ENCODE data around the gene ERAS. TPM values are rescaled to one million over a fixed set of nuclear protein-coding genes. Genes with fewer than 3 reads are reported as not detected.

Gene ERAS
- total RNA-seq, 1 experiment from 2014 or later: not detected

DNA sequence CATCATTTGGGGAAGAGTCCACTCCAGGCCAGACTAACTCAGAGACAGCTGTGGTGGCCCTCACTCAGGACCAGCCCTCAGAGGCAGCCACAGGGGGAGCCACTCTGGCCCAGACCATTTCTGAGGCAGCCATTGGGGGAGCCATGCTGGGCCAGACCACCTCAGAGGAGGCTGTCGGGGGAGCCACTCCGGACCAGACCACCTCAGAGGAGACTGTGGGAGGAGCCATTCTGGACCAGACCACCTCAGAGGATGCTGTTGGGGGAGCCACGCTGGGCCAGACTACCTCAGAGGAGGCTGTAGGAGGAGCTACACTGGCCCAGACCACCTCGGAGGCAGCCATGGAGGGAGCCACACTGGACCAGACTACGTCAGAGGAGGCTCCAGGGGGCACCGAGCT lies 3.3 kb upstream of the ERAS start:
- ChIA-PET CTCF (no interaction called here), POLR2A (ENCODE audit: unreplicated experiment) (no interaction called here)
- H3K4me1 ChIP-seq (ENCODE audit: insufficient read depth, low read length): no peaks in the 10 kb centered on the region
- no peak overlapping the region for H3K9ac ChIP-seq (ENCODE audit: low read length)
- no peaks in the 10 kb centered on the region for H3K9me2 ChIP-seq (replicated peaks; ENCODE audit: low read length)
- no peak overlapping the region for H3K4me3 ChIP-seq (ENCODE audit: low read length)
- intact Hi-C loops (cut with micrococcal nuclease): no loop called here
- no peak for DNase-seq
- H4K20me1 ChIP-seq (ENCODE audit: low read length): no peaks in the 10 kb centered on the region
- ATAC-seq: no peak
- BruUV-seq (replicated peaks): TSS peak; percentile 53
- TF ChIP-seq EZH2 (IDR thresholded peaks at IDR 0.05; ENCODE audit: low read length, unreplicated experiment) (no peak), EZH2phosphoT487 (IDR thresholded peaks at IDR 0.05; ENCODE audit: borderline replicate concordance, low read length) (no peak), CTCF (conservative IDR thresholded peaks at IDR 0.05; ENCODE audit: low read depth, low read length) (no peak)
- H2AFZ ChIP-seq (ENCODE audit: low read length): no peak overlapping the region
- H3K27ac ChIP-seq (ENCODE audit: low read length): no peak overlapping the region
- H3K4me2 ChIP-seq (ENCODE audit: low read length): no peak overlapping the region
- no peaks in the 10 kb centered on the region for H3K9me3 ChIP-seq (ENCODE audit: low read length)
- H3K36me3 ChIP-seq (ENCODE audit: low read depth, low read length): no peaks in the 10 kb centered on the region
- H3K27me3 ChIP-seq (ENCODE audit: low read length): no peaks in the 10 kb centered on the region
- H3F3A ChIP-seq (ENCODE audit: low read length, unreplicated experiment): no peaks in the 10 kb centered on the region
- H3K79me2 ChIP-seq (ENCODE audit: low read length): no peaks in the 10 kb centered on the region

DNA sequence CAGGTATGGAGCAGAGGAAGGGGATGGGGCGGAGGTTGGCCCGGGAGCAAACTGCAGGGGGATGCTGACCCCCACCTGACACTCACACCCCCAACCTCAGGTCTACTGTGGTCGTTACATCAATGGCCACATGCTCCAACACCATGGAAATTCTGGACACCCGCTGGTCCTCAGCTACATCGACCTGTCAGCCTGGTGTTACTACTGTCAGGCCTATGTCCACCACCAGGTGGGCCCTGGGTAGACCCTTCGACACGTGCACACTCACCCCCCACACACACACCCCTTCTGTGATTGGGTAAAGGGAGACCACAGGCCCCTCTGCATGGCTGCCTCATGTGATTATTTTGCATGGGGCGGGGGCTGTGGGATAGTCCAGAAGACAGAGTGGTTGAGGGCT lies 2.2 kb upstream of the ERAS start:
- no peaks in the 10 kb centered on the region for H3K9me2 ChIP-seq (replicated peaks; ENCODE audit: low read length)
- intact Hi-C loops (cut with micrococcal nuclease): no loop called here
- H3K36me3 ChIP-seq (ENCODE audit: low read depth, low read length): no peaks in the 10 kb centered on the region
- ChIA-PET POLR2A (ENCODE audit: unreplicated experiment) (no interaction called here), CTCF (no interaction called here)
- H3K27ac ChIP-seq (ENCODE audit: low read length): no peak overlapping the region
- DNase-seq (no peak), ATAC-seq (no peak)
- H3K9ac ChIP-seq (ENCODE audit: low read length): no peak overlapping the region
- no peaks in the 10 kb centered on the region for H4K20me1 ChIP-seq (ENCODE audit: low read length)
- no peaks in the 10 kb centered on the region for H3K79me2 ChIP-seq (ENCODE audit: low read length)
- H3F3A ChIP-seq (ENCODE audit: low read length, unreplicated experiment): no peaks in the 10 kb centered on the region
- no TSS peak for BruUV-seq (replicated peaks)
- H2AFZ ChIP-seq (ENCODE audit: low read length): no peak overlapping the region
- no peak overlapping the region for H3K4me3 ChIP-seq (ENCODE audit: low read length)
- no peak overlapping the region for H3K4me2 ChIP-seq (ENCODE audit: low read length)
- H3K4me1 ChIP-seq (ENCODE audit: insufficient read depth, low read length): no peaks in the 10 kb centered on the region
- H3K9me3 ChIP-seq (ENCODE audit: low read length): no peaks in the 10 kb centered on the region
- TF ChIP-seq EZH2 (IDR thresholded peaks at IDR 0.05; ENCODE audit: low read length, unreplicated experiment) (no peak), CTCF (conservative IDR thresholded peaks at IDR 0.05; ENCODE audit: low read depth, low read length) (no peak), EZH2phosphoT487 (IDR thresholded peaks at IDR 0.05; ENCODE audit: borderline replicate concordance, low read length) (no peak)
- H3K27me3 ChIP-seq (ENCODE audit: low read length): no peaks in the 10 kb centered on the region

- intact Hi-C loops (cut with micrococcal nuclease): no loop called here
- no peaks in the 10 kb centered on the region for H3K4me1 ChIP-seq (ENCODE audit: insufficient read depth, low read length)
- BruUV-seq (replicated peaks): no TSS peak
- H3K36me3 ChIP-seq (ENCODE audit: low read depth, low read length): no peaks in the 10 kb centered on the region
- no peak overlapping the region for H3K9ac ChIP-seq (ENCODE audit: low read length)
- H3K4me2 ChIP-seq (ENCODE audit: low read length): no peak overlapping the region
- H3K9me2 ChIP-seq (replicated peaks; ENCODE audit: low read length): no peaks in the 10 kb centered on the region
- H3K79me2 ChIP-seq (ENCODE audit: low read length): no peaks in the 10 kb centered on the region
- TF ChIP-seq EZH2phosphoT487 (IDR thresholded peaks at IDR 0.05; ENCODE audit: borderline replicate concordance, low read length) (no peak), CTCF (conservative IDR thresholded peaks at IDR 0.05; ENCODE audit: low read depth, low read length) (no peak), EZH2 (IDR thresholded peaks at IDR 0.05; ENCODE audit: low read length, unreplicated experiment) (no peak)
- H4K20me1 ChIP-seq (ENCODE audit: low read length): no peaks in the 10 kb centered on the region
- H3K27me3 ChIP-seq (ENCODE audit: low read length): no peaks in the 10 kb centered on the region
- H3K27ac ChIP-seq (ENCODE audit: low read length): no peak overlapping the region
- no peak for ATAC-seq
- no peaks in the 10 kb centered on the region for H3F3A ChIP-seq (ENCODE audit: low read length, unreplicated experiment)
- no peaks in the 10 kb centered on the region for H3K9me3 ChIP-seq (ENCODE audit: low read length)
- DNase-seq: no peak
- CTCF ChIA-PET: no interaction called here
- H3K4me3 ChIP-seq (ENCODE audit: low read length): no peak overlapping the region
- no peak overlapping the region for H2AFZ ChIP-seq (ENCODE audit: low read length)
- POLR2A ChIA-PET (ENCODE audit: unreplicated experiment): no interaction called here
Observed at GRCh38 chrX:48826876-48827653, 752 bp downstream of the ERAS start.
